Hepatocyte (in vitro differentiated cells): ENCODE results near the gene ARID3A. TPM values are rescaled to one million over a fixed set of nuclear protein-coding genes. Genes with fewer than 3 reads are reported as not detected.

Experiments used
- DNase-seq: peaks from one replicate; pipeline ENCODE4 v3.0.0-alpha.2; 2016; ENCODE audit warnings: low spot score
- H2AFZ ChIP-seq: fragments of 200-600 bp; sonication (generic); 2 replicates; pipeline ENCODE4 v1.6.0; 2016; ENCODE audit warnings: antibody characterized with exemption, mild to moderate bottlenecking
- H3K27ac ChIP-seq: fragments of 200-600 bp; sonication (generic); 2 replicates; pipeline ENCODE4 v1.5.1; 2016; ENCODE audit warnings: mild to moderate bottlenecking
- H3K27me3 ChIP-seq: fragments of 200-600 bp; sonication (generic); 2 replicates; pipeline ENCODE4 v1.6.1; 2016
- H3K36me3 ChIP-seq: fragments of 200-600 bp; sonication (generic); replicated peaks from 2 replicates; pipeline ENCODE4 v1.5.1; 2016; ENCODE audit warnings: low read depth; ENCODE audit not compliant: insufficient read depth
- H3K4me1 ChIP-seq: fragments of 200-600 bp; sonication (generic); 2 replicates; pipeline ENCODE4 v1.5.1; 2016; ENCODE audit warnings: mild to moderate bottlenecking, moderate library complexity; ENCODE audit not compliant: insufficient read depth
- H3K4me2 ChIP-seq: fragments of 200-600 bp; sonication (generic); 2 replicates; pipeline ENCODE4 v1.6.0; 2016
- H3K4me3 ChIP-seq: fragments of 200-600 bp; sonication (generic); 2 replicates; pipeline ENCODE4 v1.5.1; 2016; ENCODE audit warnings: mild to moderate bottlenecking
- H3K79me2 ChIP-seq: fragments of 200-600 bp; sonication (generic); 2 replicates; pipeline ENCODE4 v1.6.0; 2017; ENCODE audit warnings: mild to moderate bottlenecking
- H3K9me2 ChIP-seq: fragments of 200-600 bp; sonication (generic); replicated peaks from 2 replicates; pipeline ENCODE4 v1.6.0; 2017; ENCODE audit warnings: mild to moderate bottlenecking; ENCODE audit not compliant: insufficient read depth
- H3K9me3 ChIP-seq: fragments of 200-600 bp; sonication (generic); 2 replicates; pipeline ENCODE4 v1.5.1; 2016; ENCODE audit warnings: low read depth, mild to moderate bottlenecking
- H4K20me1 ChIP-seq: fragments of 200-600 bp; sonication (generic); 2 replicates; pipeline ENCODE4 v1.6.0; 2016; ENCODE audit warnings: mild to moderate bottlenecking; ENCODE audit not compliant: insufficient read depth, poor library complexity, severe bottlenecking
- CTCF ChIP-seq: fragments of 200-600 bp; sonication (generic); IDR thresholded peaks from 2 replicates; pipeline ENCODE4 v1.5.1; 2016; ENCODE audit warnings: antibody characterized with exemption, mild to moderate bottlenecking; ENCODE audit not compliant: poor library complexity
- EZH2 ChIP-seq: fragments of 200-600 bp; sonication (generic); IDR thresholded peaks from 2 replicates; pipeline ENCODE4 v1.6.1; 2016; ENCODE audit warnings: antibody characterized with exemption, mild to moderate bottlenecking, borderline replicate concordance
- EZH2phosphoT487 ChIP-seq: fragments of 200-600 bp; sonication (generic); IDR thresholded peaks from one replicate; pipeline ENCODE4 v1.6.1; 2018; ENCODE audit warnings: antibody characterized with exemption, mild to moderate bottlenecking, low read depth, moderate library complexity; ENCODE audit not compliant: unreplicated experiment, severe bottlenecking
- WGBS: methylation state at CpG from one replicate; pipeline ENCODE4 v1.1.6; 2016; ENCODE audit warnings: low lambda C conversion rate; ENCODE audit errors: missing lambda C conversion rate; 5-methylcytosine and 5-hydroxymethylcytosine counted together
- polyA plus RNA-seq: library from polyadenylated mRNA; unstranded; fragments of >200 nt; fragmentation: Nextera tagmentation; extraction: Ambion mirVana; gene quantifications from 2 replicates; pipeline ENCODE4 v1.2.1, GENCODE V29; 2016
- total RNA-seq: library from RNA; depleted of rRNA; stranded (reverse); fragments of >200 nt; gene quantifications from 2 replicates; pipeline ENCODE4 v1.2.3, GENCODE V29; 2014

The ARID3A gene
- total and polyA plus RNA-seq, 2 experiments from 2014 or later: 122 to 180 TPM

- TF ChIP-seq EZH2 (no peak), EZH2phosphoT487 (no peak), CTCF (no peak)
- no peaks in the 10 kb centered on the region for H3K27me3 ChIP-seq
- no peak overlapping the region for H3K4me2 ChIP-seq
- WGBS: 91% methylated on average over 26 of the region's 26 CpGs
- H3K27ac ChIP-seq: no peak overlapping the region
- H3K9me2 ChIP-seq: no peaks in the 10 kb centered on the region
- no peaks in the 10 kb centered on the region for H3K9me3 ChIP-seq
- H3K4me1 ChIP-seq: no peaks in the 10 kb centered on the region
- H3K79me2 ChIP-seq: peaks cover 8% of the 10 kb centered on the region
- no peak overlapping the region for H2AFZ ChIP-seq
- H3K4me3 ChIP-seq: no peak overlapping the region
- H3K36me3 ChIP-seq: no peaks in the 10 kb centered on the region
- DNase-seq: no peak
- H4K20me1 ChIP-seq: peaks cover 8% of the 10 kb centered on the region
Observed at GRCh38 chr19:897442-898039, 28.3 kb upstream of the ARID3A start.

- no peaks in the 10 kb centered on the region for H3K27me3 ChIP-seq
- DNase-seq: no peak
Observed at GRCh38 chr19:898663-899062, 27.2 kb upstream of the ARID3A start.

GRCh38 chr19:899336-900042 is 26.3 kb upstream of the ARID3A start:
- Histone ChIP-seq H3K36me3 (no peaks in the 10 kb centered on the region), H3K27me3 (no peaks in the 10 kb centered on the region), H3K9me2 (no peaks in the 10 kb centered on the region), H3K79me2 (peaks cover 20% of the 10 kb centered on the region), H3K4me2 (no peak overlapping the region), H3K27ac (no peak overlapping the region), H3K4me3 (no peak overlapping the region), H3K4me1 (no peaks in the 10 kb centered on the region), H3K9me3 (no peaks in the 10 kb centered on the region), H4K20me1 (peaks cover 27% of the 10 kb centered on the region), H2AFZ (no peak overlapping the region)
- no peak for TF ChIP-seq EZH2phosphoT487
- no peak for TF ChIP-seq EZH2
- no peak for TF ChIP-seq CTCF
- 92% methylated on average over 32 of the region's 32 CpGs for WGBS
- no peak for DNase-seq

More at GRCh38 chr19:898663-899062, 27.2 kb upstream of the ARID3A start:
- WGBS: 89% methylated on average over 16 of the region's 20 CpGs
- no peaks in the 10 kb centered on the region for H3K36me3 ChIP-seq
- no peak overlapping the region for H3K4me2 ChIP-seq
- no peaks in the 10 kb centered on the region for H3K9me2 ChIP-seq
- H3K27ac ChIP-seq: no peak overlapping the region
- no peaks in the 10 kb centered on the region for H3K4me1 ChIP-seq
- H3K79me2 ChIP-seq: peaks cover 13% of the 10 kb centered on the region
- H3K4me3 ChIP-seq: no peak overlapping the region
- peaks cover 19% of the 10 kb centered on the region for H4K20me1 ChIP-seq
- H3K9me3 ChIP-seq: no peaks in the 10 kb centered on the region
- no peak overlapping the region for H2AFZ ChIP-seq
- TF ChIP-seq EZH2: no peak
- TF ChIP-seq EZH2phosphoT487: no peak
- TF ChIP-seq CTCF: no peak
